Sigmoid colon (tissue), 4 donors: ENCODE measurements around the gene KLHL11.

Source experiments
- EP300 ChIP-seq, 4 donors: sonication (generic); formaldehyde crosslinking; IDR thresholded peaks; one replicate each; pipeline ENCODE4 v1.6.1; 2017; ENCODE audit warnings: antibody characterized with exemption in 4 of 4
- POLR2A ChIP-seq, 2 donors: fragments of 450-650 bp; IDR thresholded peaks; one replicate each; pipeline ENCODE4 v1.6.1; 2016; ENCODE audit warnings: antibody characterized with exemption in 2 of 2, mild to moderate bottlenecking in 2 of 2, moderate library complexity in 2 of 2
- POLR2AphosphoS5 ChIP-seq, 4 donors: sonication (generic); formaldehyde crosslinking; IDR thresholded peaks; one replicate each; pipeline ENCODE4 v1.6.1; 2017; ENCODE audit warnings: antibody characterized with exemption in 4 of 4
- TF ChIP-seq, protein P1 (sequence below), 4 experiments: fragments of 450-650 bp in 3 of 4; fragments of 200-600 bp in 1 of 4; IDR thresholded peaks; one replicate each; pipeline ENCODE4 v1.5.1; 2016 to 2019; ENCODE audit warnings: antibody characterized with exemption in 4 of 4, mild to moderate bottlenecking in 3 of 4, moderate library complexity in 2 of 4

DNA sequence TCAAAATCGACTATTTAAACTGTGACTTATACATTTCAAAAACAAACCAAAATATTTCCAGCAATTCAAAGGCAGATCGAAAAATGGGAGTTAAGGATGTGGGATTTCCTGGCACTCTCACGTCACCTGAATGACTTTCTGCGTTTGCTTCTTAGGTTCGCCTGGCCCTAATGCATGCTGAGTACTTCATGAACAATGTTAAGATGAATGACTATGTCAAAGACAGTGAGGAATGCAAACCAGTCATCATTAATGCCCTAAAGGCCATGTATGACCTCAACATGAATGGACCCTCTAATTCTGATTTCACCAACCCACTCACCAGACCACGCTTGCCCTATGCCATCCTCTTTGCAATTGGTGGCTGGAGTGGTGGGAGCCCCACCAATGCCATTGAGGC is 20.3 kb downstream of the KLHL11 start:
- TF ChIP-seq, protein P1, sequence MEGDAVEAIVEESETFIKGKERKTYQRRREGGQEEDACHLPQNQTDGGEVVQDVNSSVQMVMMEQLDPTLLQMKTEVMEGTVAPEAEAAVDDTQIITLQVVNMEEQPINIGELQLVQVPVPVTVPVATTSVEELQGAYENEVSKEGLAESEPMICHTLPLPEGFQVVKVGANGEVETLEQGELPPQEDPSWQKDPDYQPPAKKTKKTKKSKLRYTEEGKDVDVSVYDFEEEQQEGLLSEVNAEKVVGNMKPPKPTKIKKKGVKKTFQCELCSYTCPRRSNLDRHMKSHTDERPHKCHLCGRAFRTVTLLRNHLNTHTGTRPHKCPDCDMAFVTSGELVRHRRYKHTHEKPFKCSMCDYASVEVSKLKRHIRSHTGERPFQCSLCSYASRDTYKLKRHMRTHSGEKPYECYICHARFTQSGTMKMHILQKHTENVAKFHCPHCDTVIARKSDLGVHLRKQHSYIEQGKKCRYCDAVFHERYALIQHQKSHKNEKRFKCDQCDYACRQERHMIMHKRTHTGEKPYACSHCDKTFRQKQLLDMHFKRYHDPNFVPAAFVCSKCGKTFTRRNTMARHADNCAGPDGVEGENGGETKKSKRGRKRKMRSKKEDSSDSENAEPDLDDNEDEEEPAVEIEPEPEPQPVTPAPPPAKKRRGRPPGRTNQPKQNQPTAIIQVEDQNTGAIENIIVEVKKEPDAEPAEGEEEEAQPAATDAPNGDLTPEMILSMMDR (IDR thresholded peaks at IDR 0.05): no peak
- TF ChIP-seq POLR2AphosphoS5 (IDR thresholded peaks at IDR 0.05) (no peak), EP300 (IDR thresholded peaks at IDR 0.05) (no peak), POLR2A (IDR thresholded peaks at IDR 0.05) (no peak)
